Ishikawa (cell line): ENCODE data around the gene CLMN.

Experiments
- EGR1 ChIP-seq: IDR thresholded peaks from 2 replicates; pipeline ENCODE4 v1.6.1; 2012
- EP300 ChIP-seq: IDR thresholded peaks from 2 replicates; pipeline ENCODE4 v1.6.1; 2012; ENCODE audit warnings: borderline replicate concordance
- RAD21 ChIP-seq: IDR thresholded peaks from 2 replicates; pipeline ENCODE4 v1.6.1; 2012; ENCODE audit warnings: low read depth
- TAF1 ChIP-seq: IDR thresholded peaks from 2 replicates; pipeline ENCODE4 v1.6.1; 2012; ENCODE audit warnings: low read depth, mild to moderate bottlenecking
- TCF12 ChIP-seq: IDR thresholded peaks from 2 replicates; pipeline ENCODE4 v1.6.1; 2012; ENCODE audit warnings: low read depth
- TEAD4 ChIP-seq: IDR thresholded peaks from 2 replicates; pipeline ENCODE4 v1.6.1; 2012
- TF ChIP-seq, protein P1 (sequence below): IDR thresholded peaks from 2 replicates; pipeline ENCODE4 v1.6.1; 2012; ENCODE audit warnings: low read depth, mild to moderate bottlenecking

- TF ChIP-seq TAF1 (no peak), EGR1 (no peak), RAD21 (no peak), EP300 (no peak), TCF12 (no peak), TEAD4 (no peak)
- TF ChIP-seq, protein P1, sequence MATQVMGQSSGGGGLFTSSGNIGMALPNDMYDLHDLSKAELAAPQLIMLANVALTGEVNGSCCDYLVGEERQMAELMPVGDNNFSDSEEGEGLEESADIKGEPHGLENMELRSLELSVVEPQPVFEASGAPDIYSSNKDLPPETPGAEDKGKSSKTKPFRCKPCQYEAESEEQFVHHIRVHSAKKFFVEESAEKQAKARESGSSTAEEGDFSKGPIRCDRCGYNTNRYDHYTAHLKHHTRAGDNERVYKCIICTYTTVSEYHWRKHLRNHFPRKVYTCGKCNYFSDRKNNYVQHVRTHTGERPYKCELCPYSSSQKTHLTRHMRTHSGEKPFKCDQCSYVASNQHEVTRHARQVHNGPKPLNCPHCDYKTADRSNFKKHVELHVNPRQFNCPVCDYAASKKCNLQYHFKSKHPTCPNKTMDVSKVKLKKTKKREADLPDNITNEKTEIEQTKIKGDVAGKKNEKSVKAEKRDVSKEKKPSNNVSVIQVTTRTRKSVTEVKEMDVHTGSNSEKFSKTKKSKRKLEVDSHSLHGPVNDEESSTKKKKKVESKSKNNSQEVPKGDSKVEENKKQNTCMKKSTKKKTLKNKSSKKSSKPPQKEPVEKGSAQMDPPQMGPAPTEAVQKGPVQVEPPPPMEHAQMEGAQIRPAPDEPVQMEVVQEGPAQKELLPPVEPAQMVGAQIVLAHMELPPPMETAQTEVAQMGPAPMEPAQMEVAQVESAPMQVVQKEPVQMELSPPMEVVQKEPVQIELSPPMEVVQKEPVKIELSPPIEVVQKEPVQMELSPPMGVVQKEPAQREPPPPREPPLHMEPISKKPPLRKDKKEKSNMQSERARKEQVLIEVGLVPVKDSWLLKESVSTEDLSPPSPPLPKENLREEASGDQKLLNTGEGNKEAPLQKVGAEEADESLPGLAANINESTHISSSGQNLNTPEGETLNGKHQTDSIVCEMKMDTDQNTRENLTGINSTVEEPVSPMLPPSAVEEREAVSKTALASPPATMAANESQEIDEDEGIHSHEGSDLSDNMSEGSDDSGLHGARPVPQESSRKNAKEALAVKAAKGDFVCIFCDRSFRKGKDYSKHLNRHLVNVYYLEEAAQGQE = no peak
Measured at GRCh38 chr14:95312311-95312710, 7.4 kb downstream of the CLMN start.
